ENCODE data around the gene NAGS. TPM values are rescaled to one million over a fixed set of nuclear protein-coding genes. Genes with fewer than 3 reads are reported as not detected.
A peak's percentile ranks its signal among the peaks of the same experiment; 100 is the strongest.

The NAGS gene
- polyA plus RNA-seq, 2 of the 4 experiments (the other 2 are of a cell fraction): 0.66 to 0.88 TPM

DNA sequence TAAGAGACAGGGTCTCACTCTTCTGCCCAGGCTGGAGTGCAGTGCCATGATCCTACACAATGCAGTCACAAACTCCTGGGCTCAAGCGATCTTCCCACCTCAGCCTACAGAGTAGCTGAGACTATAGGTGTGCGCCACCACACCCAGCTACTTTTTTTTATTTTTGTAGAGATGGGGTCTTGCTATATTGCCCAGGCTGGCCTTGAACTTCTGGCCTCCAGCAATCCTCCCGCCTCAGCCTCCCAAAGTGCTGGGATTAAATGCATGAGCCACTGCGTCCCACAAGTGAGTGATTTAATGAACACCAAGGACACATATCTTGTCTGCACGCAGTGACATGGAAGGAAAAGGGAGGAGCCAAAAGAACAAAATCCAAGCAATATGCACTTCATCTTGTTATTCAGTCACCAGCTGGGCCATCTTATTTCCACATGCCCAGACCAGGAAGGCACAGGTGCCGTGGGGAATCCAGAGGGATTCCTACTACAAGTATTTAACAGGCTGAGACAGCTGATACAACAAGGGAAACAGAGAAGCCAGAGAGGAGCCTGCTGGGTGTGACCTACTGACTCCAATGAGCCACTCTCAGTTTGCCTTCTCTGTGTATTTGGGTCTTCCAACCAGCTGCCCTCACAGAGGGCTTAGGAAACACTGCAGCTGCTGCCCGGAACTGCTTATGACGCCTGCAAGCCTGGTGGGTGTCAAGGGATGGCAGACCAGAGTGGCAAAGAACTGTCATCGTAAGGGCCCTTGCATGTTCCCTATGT is 45.1 kb downstream of the NAGS start:
- Histone ChIP-seq H3K4me1 (peaks cover 18% of the 10 kb centered on the region), H3K27ac (no peak overlapping the region), H3K9me3 (no peaks in the 10 kb centered on the region), H3K4me2 (no peak overlapping the region), H3K4me3 (no peak overlapping the region)
- TF ChIP-seq, protein P1, sequence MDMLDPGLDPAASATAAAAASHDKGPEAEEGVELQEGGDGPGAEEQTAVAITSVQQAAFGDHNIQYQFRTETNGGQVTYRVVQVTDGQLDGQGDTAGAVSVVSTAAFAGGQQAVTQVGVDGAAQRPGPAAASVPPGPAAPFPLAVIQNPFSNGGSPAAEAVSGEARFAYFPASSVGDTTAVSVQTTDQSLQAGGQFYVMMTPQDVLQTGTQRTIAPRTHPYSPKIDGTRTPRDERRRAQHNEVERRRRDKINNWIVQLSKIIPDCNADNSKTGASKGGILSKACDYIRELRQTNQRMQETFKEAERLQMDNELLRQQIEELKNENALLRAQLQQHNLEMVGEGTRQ (IDR thresholded peaks at IDR 0.05): no peak
- TF ChIP-seq POLR2AphosphoS2 (conservative IDR thresholded peaks at IDR 0.05; ENCODE audit: low read length) (no peak), ZFP36 (IDR thresholded peaks at IDR 0.05; ENCODE audit: borderline replicate concordance, partially characterized antibody) (no peak), JUN (IDR thresholded peaks at IDR 0.05) (no peak), MAZ (IDR thresholded peaks at IDR 0.05; ENCODE audit: borderline replicate concordance, low read depth, low read length) (no peak), FOSL2 (IDR thresholded peaks at IDR 0.05) (no peak), FOSL2 (CRISPR knock-in tag; IDR thresholded peaks at IDR 0.05) (no peak), SREBF2 (IDR thresholded peaks at IDR 0.05) (no peak), EP300 (IDR thresholded peaks at IDR 0.05) (no peak), MYC (IDR thresholded peaks at IDR 0.05; ENCODE audit: borderline replicate concordance, low read length) (no peak)
- ChIA-PET POLR2A (interaction anchor here (0.6 to 1.2 kb wide), 4 partner anchors 17 to 1003 kb away, joined by 3 to 10 read pairs (median 4); partner anchors contain the start of gene LSM12), CTCF (interaction anchor here (1.0 to 3.8 kb wide), 10 partner anchors 8 to 171 kb away, joined by 3 to 36 read pairs (median 5); no protein-coding TSS in a partner anchor)
- ATAC-seq (no peak; a peak in 1 of 6 replicates), FAIRE-seq (no peak), DNase-seq (ENCODE audit: low read depth in 1 of 2, low spot score in 1 of 2) (no peak)
- WGBS (ENCODE audit: missing lambda C conversion rate): 95% methylated on average over 9 of the region's 9 CpGs

DNA sequence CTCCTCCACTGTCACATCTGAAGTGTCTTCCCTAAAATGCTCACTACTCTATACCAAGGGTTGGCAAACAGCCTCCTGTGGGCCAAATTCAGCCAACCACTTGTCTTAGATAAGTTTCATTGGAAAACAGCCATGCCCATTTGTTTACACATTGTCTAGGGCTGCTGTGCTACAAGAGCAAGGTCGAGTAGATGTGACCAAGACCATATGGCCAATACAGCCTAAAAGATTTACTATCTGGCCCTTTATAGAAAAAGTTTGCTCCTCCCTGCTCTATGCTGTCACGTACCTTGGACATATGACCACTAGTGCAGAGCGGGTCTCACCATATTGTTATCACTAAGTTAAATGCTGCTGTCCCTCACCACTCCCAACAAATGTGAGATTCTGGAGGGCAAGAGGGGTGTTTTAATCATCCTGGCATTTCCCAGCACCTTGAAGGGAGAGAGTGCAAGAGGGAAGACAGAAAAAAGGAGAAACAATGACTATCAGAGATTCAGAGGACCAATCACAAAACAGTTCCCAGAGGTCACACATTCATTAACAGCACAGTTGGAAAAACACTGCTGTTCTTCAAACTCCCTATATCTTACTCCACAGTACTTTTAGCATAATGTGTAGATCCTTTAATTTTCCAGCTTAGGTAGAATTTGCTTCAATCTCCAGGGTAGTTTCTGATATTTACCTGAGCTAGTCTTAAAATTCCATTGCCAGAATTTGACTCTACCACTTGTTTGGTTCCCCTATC is 48.9 kb downstream of the NAGS start:
- CTCF ChIA-PET: interaction anchor here (0.6 to 3.8 kb wide), 7 partner anchors 12 to 119 kb away, joined by 3 to 36 read pairs (median 4); no protein-coding TSS in a partner anchor
- Histone ChIP-seq H3K4me3 (no peak overlapping the region), H3K4me2 (no peak overlapping the region), H3K9me3 (no peaks in the 10 kb centered on the region), H3K4me1 (peaks cover 15% of the 10 kb centered on the region), H3K27ac (no peak overlapping the region)
- FAIRE-seq: no peak
- POLR2A ChIA-PET: interaction anchor here (1.3 kb wide), 1 partner anchor 26 kb away, joined by 3 read pairs; no protein-coding TSS in a partner anchor
- TF ChIP-seq RNF2 (IDR thresholded peaks at IDR 0.05; ENCODE audit: borderline replicate concordance, low read depth) (no peak), ATOH8 (CRISPR knock-in tag; IDR thresholded peaks at IDR 0.05; ENCODE audit: low read depth) (no peak), MYC (IDR thresholded peaks at IDR 0.05; ENCODE audit: borderline replicate concordance, low read length) (no peak), TFCP2L1 (CRISPR knock-in tag; IDR thresholded peaks at IDR 0.05) (no peak), ZNF302 (CRISPR knock-in tag; IDR thresholded peaks at IDR 0.05) (no peak), SREBF2 (IDR thresholded peaks at IDR 0.05) (no peak), BHLHE40 (IDR thresholded peaks at IDR 0.05; ENCODE audit: low read depth, low read length) (no peak), EHMT2 (IDR thresholded peaks at IDR 0.05; ENCODE audit: low read depth) (no peak), RARB (CRISPR knock-in tag; IDR thresholded peaks at IDR 0.05) (no peak), RAD21 (conservative IDR thresholded peaks at IDR 0.05 in 1 of 2, IDR thresholded peaks at IDR 0.05 in 1 of 2) (no peak), JUN (IDR thresholded peaks at IDR 0.05) (no peak), SMC3 (IDR thresholded peaks at IDR 0.05) (no peak), KDM5A (IDR thresholded peaks at IDR 0.05) (no peak)
- TF ChIP-seq, protein P2, sequence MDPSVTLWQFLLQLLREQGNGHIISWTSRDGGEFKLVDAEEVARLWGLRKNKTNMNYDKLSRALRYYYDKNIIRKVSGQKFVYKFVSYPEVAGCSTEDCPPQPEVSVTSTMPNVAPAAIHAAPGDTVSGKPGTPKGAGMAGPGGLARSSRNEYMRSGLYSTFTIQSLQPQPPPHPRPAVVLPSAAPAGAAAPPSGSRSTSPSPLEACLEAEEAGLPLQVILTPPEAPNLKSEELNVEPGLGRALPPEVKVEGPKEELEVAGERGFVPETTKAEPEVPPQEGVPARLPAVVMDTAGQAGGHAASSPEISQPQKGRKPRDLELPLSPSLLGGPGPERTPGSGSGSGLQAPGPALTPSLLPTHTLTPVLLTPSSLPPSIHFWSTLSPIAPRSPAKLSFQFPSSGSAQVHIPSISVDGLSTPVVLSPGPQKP (IDR thresholded peaks at IDR 0.05; ENCODE audit: low read depth, low read length): no peak
- ATAC-seq: peak; percentile 52 to 63; a peak in 4 of 6 replicates
- no peak for DNase-seq (ENCODE audit: low read depth in 1 of 2, low spot score in 1 of 2)
- 74% methylated on average over 3 of the region's 3 CpGs for WGBS (ENCODE audit: missing lambda C conversion rate)

Small RNAs within 50 kb of the gene (small RNA-seq; reads per million reads assigned to genes)
- 0 reads per million in 6 experiments for gene RF00012

Other genes starting within 250 kb of the NAGS start
- gene SOST, start 245.8 kb upstream of the NAGS start, polyA plus RNA-seq (2011; rRNA removed): 0.03 TPM in 1 of 2 replicates, not detected in the other
- gene SOST, start 245.8 kb upstream of the NAGS start, polyA plus RNA-seq (2017; fragmentation: RNase III; extraction: RNeasy Plus Mini Kit Qiagen cat#74134 plus additional on column Dnase treatment): 0.05 to 0.07 TPM (median 0.05 TPM) in 3 replicates
- 60.2 and 62.2 TPM in 2 replicates for gene DUSP3, start 225.6 kb upstream of the NAGS start, polyA plus RNA-seq (2011; rRNA removed)
- 54.7 to 60.0 TPM (median 57.2 TPM) in 3 replicates for gene DUSP3, start 225.6 kb upstream of the NAGS start, polyA plus RNA-seq (2017; fragmentation: RNase III; extraction: RNeasy Plus Mini Kit Qiagen cat#74134 plus additional on column Dnase treatment)
- 0.04 TPM in 1 of 2 replicates, not detected in the other for gene CFAP97D1, start 224.2 kb upstream of the NAGS start, polyA plus RNA-seq (2011; rRNA removed)
- 0.03 to 0.04 TPM in 2 of 3 replicates, not detected in the other for gene CFAP97D1, start 224.2 kb upstream of the NAGS start, polyA plus RNA-seq (2017; fragmentation: RNase III; extraction: RNeasy Plus Mini Kit Qiagen cat#74134 plus additional on column Dnase treatment)
- 15.5 and 20.3 TPM in 2 replicates for gene MPP3, start 171.5 kb upstream of the NAGS start, polyA plus RNA-seq (2011; rRNA removed)
- gene MPP3, start 171.5 kb upstream of the NAGS start, polyA plus RNA-seq (2017; fragmentation: RNase III; extraction: RNeasy Plus Mini Kit Qiagen cat#74134 plus additional on column Dnase treatment): 21.4 to 27.4 TPM (median 25.3 TPM) in 3 replicates
- gene CD300LG, start 157.4 kb upstream of the NAGS start, polyA plus RNA-seq (2011; rRNA removed): not detected in 2 replicates
- not detected in 3 replicates for gene CD300LG, start 157.4 kb upstream of the NAGS start, polyA plus RNA-seq (2017; fragmentation: RNase III; extraction: RNeasy Plus Mini Kit Qiagen cat#74134 plus additional on column Dnase treatment)
- 3.8 and 4.1 TPM in 2 replicates for gene MPP2, start 97.1 kb upstream of the NAGS start, polyA plus RNA-seq (2011; rRNA removed)
- gene MPP2, start 97.1 kb upstream of the NAGS start, polyA plus RNA-seq (2017; fragmentation: RNase III; extraction: RNeasy Plus Mini Kit Qiagen cat#74134 plus additional on column Dnase treatment): 3.4 to 4.2 TPM (median 3.7 TPM) in 3 replicates
- not detected in 2 replicates for gene PPY, start 62.1 kb upstream of the NAGS start, polyA plus RNA-seq (2011; rRNA removed)
- gene PPY, start 62.1 kb upstream of the NAGS start, polyA plus RNA-seq (2017; fragmentation: RNase III; extraction: RNeasy Plus Mini Kit Qiagen cat#74134 plus additional on column Dnase treatment): not detected in 3 replicates
- gene PYY, start 50.7 kb upstream of the NAGS start, polyA plus RNA-seq (2011; rRNA removed): not detected in 2 replicates
- gene PYY, start 50.7 kb upstream of the NAGS start, polyA plus RNA-seq (2017; fragmentation: RNase III; extraction: RNeasy Plus Mini Kit Qiagen cat#74134 plus additional on column Dnase treatment): not detected in 3 replicates
- gene TMEM101, start 10.3 kb downstream of the NAGS start, polyA plus RNA-seq (2011; rRNA removed): 38.2 and 40.3 TPM in 2 replicates
- gene TMEM101, start 10.3 kb downstream of the NAGS start, polyA plus RNA-seq (2017; fragmentation: RNase III; extraction: RNeasy Plus Mini Kit Qiagen cat#74134 plus additional on column Dnase treatment): 29.6 to 33.5 TPM (median 32.2 TPM) in 3 replicates
- gene LSM12, start 62.0 kb downstream of the NAGS start, polyA plus RNA-seq (2011; rRNA removed): 64.9 and 75.0 TPM in 2 replicates
- gene LSM12, start 62.0 kb downstream of the NAGS start, polyA plus RNA-seq (2017; fragmentation: RNase III; extraction: RNeasy Plus Mini Kit Qiagen cat#74134 plus additional on column Dnase treatment): 42.4 to 43.9 TPM (median 43.1 TPM) in 3 replicates
- gene G6PC3, start 66.1 kb downstream of the NAGS start, polyA plus RNA-seq (2011; rRNA removed): 104 TPM in 2 replicates
- 122 to 130 TPM (median 128 TPM) in 3 replicates for gene G6PC3, start 66.1 kb downstream of the NAGS start, polyA plus RNA-seq (2017; fragmentation: RNase III; extraction: RNeasy Plus Mini Kit Qiagen cat#74134 plus additional on column Dnase treatment)
- 3.1 and 5.7 TPM in 2 replicates for gene HDAC5, start 119.0 kb downstream of the NAGS start, polyA plus RNA-seq (2011; rRNA removed)
- gene HDAC5, start 119.0 kb downstream of the NAGS start, polyA plus RNA-seq (2017; fragmentation: RNase III; extraction: RNeasy Plus Mini Kit Qiagen cat#74134 plus additional on column Dnase treatment): 3.2 to 7.1 TPM (median 4.5 TPM) in 3 replicates
- 5.4 and 5.6 TPM in 2 replicates for gene HROB, start 137.3 kb downstream of the NAGS start, polyA plus RNA-seq (2011; rRNA removed)
- gene HROB, start 137.3 kb downstream of the NAGS start, polyA plus RNA-seq (2017; fragmentation: RNase III; extraction: RNeasy Plus Mini Kit Qiagen cat#74134 plus additional on column Dnase treatment): 6.0 to 7.1 TPM (median 6.8 TPM) in 3 replicates
- gene ASB16, start 166.1 kb downstream of the NAGS start, polyA plus RNA-seq (2011; rRNA removed): 0.05 TPM in 1 of 2 replicates, not detected in the other
- 0.12 to 0.16 TPM (median 0.15 TPM) in 3 replicates for gene ASB16, start 166.1 kb downstream of the NAGS start, polyA plus RNA-seq (2017; fragmentation: RNase III; extraction: RNeasy Plus Mini Kit Qiagen cat#74134 plus additional on column Dnase treatment)
- gene TMUB2, start 182.3 kb downstream of the NAGS start, polyA plus RNA-seq (2011; rRNA removed): 36.2 and 43.3 TPM in 2 replicates
- gene TMUB2, start 182.3 kb downstream of the NAGS start, polyA plus RNA-seq (2017; fragmentation: RNase III; extraction: RNeasy Plus Mini Kit Qiagen cat#74134 plus additional on column Dnase treatment): 37.6 to 44.4 TPM (median 42.0 TPM) in 3 replicates
- 65.7 and 72.7 TPM in 2 replicates for gene ATXN7L3, start 195.3 kb downstream of the NAGS start, polyA plus RNA-seq (2011; rRNA removed)
- gene ATXN7L3, start 195.3 kb downstream of the NAGS start, polyA plus RNA-seq (2017; fragmentation: RNase III; extraction: RNeasy Plus Mini Kit Qiagen cat#74134 plus additional on column Dnase treatment): 54.0 to 66.2 TPM (median 60.5 TPM) in 3 replicates
- 39.8 and 44.0 TPM in 2 replicates for gene UBTF, start 215.1 kb downstream of the NAGS start, polyA plus RNA-seq (2011; rRNA removed)
- 75.0 to 76.2 TPM (median 75.5 TPM) in 3 replicates for gene UBTF, start 215.1 kb downstream of the NAGS start, polyA plus RNA-seq (2017; fragmentation: RNase III; extraction: RNeasy Plus Mini Kit Qiagen cat#74134 plus additional on column Dnase treatment)